Left ventricle myocardium inferior (tissue), 1 donor: Measurements from ENCODE around the gene POMGNT2. TPM values are rescaled to one million over a fixed set of nuclear protein-coding genes. Genes with fewer than 3 reads are reported as not detected.

ENCODE experiments used
- DNase-seq: peaks from one replicate; pipeline ENCODE4 v3.0.0-alpha.2; 2020
- H3K27ac ChIP-seq: fragments of 200-600 bp; replicated peaks from 2 replicates; pipeline ENCODE4 v1.8.0; 2021
- H3K27me3 ChIP-seq: fragments of 200-600 bp; 2 replicates; pipeline ENCODE4 v1.8.0; 2021; ENCODE audit warnings: low read depth
- H3K36me3 ChIP-seq: fragments of 200-600 bp; 2 replicates; pipeline ENCODE4 v1.8.0; 2021
- H3K4me1 ChIP-seq: fragments of 200-600 bp; 2 replicates; pipeline ENCODE4 v1.8.0; 2021
- H3K4me3 ChIP-seq: fragments of 200-600 bp; 2 replicates; pipeline ENCODE4 v1.8.0; 2021; ENCODE audit warnings: mild to moderate bottlenecking, moderate library complexity
- H3K9me3 ChIP-seq: fragments of 200-600 bp; replicated peaks from 2 replicates; pipeline ENCODE4 v1.8.0; 2021
- CTCF ChIP-seq: fragments of 200-600 bp; IDR thresholded peaks from 2 replicates; pipeline ENCODE4 v1.8.0; 2021; ENCODE audit warnings: antibody characterized with exemption, mild to moderate bottlenecking, borderline replicate concordance
- intact Hi-C: fragments of 100-400 bp; cut with micrococcal nuclease; formaldehyde crosslinking; loops from one replicate; pipeline ENCODE4 v1.11.0; 2022
- total RNA-seq: library from RNA; stranded (reverse); fragmentation: NEBNext Ultra II Directional; extraction: Animal tissue kit (Norgen Biotek cat#: 25700); gene quantifications from one replicate; pipeline ENCODE4 v1.2.1, GENCODE V29; 2021
- donor health status: DM: no; HTN: yes; CAD: no; lungs with severe emphysema.

POMGNT2 gene
- total RNA-seq, 1 donor from 2014 or later = 21.7 TPM

DNA sequence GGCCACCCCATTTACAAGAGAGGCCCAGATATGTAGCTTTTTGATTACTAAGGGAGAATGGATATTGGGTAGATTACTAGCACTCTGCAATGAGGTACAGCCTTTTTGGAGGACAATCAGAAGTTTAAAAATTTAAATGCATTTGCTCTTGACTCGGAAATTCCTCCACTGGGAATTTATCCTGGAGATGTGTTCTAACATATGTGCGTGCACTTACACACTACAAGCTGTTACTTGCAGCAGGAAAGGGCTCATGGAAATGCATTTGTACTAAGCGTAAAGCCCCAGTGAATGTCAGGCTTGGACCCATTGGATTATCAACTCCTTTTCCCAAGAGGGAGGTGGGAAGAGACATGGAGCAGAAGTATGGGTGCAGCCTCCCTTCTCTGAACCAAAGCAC lies 7.8 kb upstream of the POMGNT2 start:
- Histone ChIP-seq H3K36me3 (no peaks in the 10 kb centered on the region), H3K27ac (no peak overlapping the region), H3K4me3 (no peak overlapping the region), H3K4me1 (no peaks in the 10 kb centered on the region), H3K9me3 (no peaks in the 10 kb centered on the region), H3K27me3 (peaks cover 10% of the 10 kb centered on the region)
- DNase-seq = no peak
- intact Hi-C loops = no loop called here
- no peak for TF ChIP-seq CTCF

- Histone ChIP-seq H3K36me3 (no peaks in the 10 kb centered on the region), H3K27me3 (no peaks in the 10 kb centered on the region), H3K9me3 (no peaks in the 10 kb centered on the region), H3K4me1 (peaks cover 45% of the 10 kb centered on the region), H3K27ac (peak overlapping the region; percentile 62), H3K4me3 (peak overlapping the region; percentile 92)
- TF ChIP-seq CTCF = no peak
- DNase-seq = no peak
- intact Hi-C loops = no loop called here
These were observed 382 bp upstream of the POMGNT2 start for GRCh38 chr3:43106293-43106628.

- Histone ChIP-seq H3K27me3 (no peaks in the 10 kb centered on the region), H3K36me3 (no peaks in the 10 kb centered on the region), H3K9me3 (no peaks in the 10 kb centered on the region), H3K4me1 (peaks cover 45% of the 10 kb centered on the region), H3K4me3 (peak overlapping the region; percentile 92), H3K27ac (peak overlapping the region; percentile 62)
- no peak for TF ChIP-seq CTCF
- intact Hi-C loops = no loop called here
- DNase-seq = no peak
These were observed 951 bp downstream of the POMGNT2 start for GRCh38 chr3:43104660-43105595.

DNA sequence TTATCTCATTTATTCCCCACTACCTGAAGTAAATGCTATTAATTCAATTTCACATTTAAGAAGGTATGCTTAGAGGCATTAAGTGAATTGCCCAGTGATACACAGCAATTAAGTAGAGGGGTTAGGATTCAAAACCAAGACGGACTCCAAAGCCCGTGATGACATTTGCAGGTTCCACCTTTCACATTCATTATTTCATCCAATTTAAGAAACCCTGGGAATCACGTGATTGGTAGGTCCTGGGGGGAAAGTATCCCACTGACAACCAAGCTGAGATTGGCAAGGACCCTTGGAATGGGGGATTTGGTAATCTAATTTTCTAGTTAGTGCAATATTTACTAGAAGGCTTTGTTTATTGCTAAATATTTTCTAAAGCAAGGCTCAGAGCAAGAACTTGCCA lies 1.8 kb downstream of the POMGNT2 start:
- H3K36me3 ChIP-seq = no peaks in the 10 kb centered on the region
- no peak overlapping the region for H3K4me3 ChIP-seq
- H3K4me1 ChIP-seq = peaks cover 45% of the 10 kb centered on the region
- no peaks in the 10 kb centered on the region for H3K27me3 ChIP-seq
- H3K9me3 ChIP-seq = no peaks in the 10 kb centered on the region
- no peak for DNase-seq
- no peak overlapping the region for H3K27ac ChIP-seq
- TF ChIP-seq CTCF = no peak
- intact Hi-C loops = no loop called here

- no peaks in the 10 kb centered on the region for H3K36me3 ChIP-seq
- DNase-seq = no peak
- peak overlapping the region; percentile 42 for H3K27ac ChIP-seq
- H3K4me3 ChIP-seq = no peak overlapping the region
- intact Hi-C loops = no loop called here
- no peaks in the 10 kb centered on the region for H3K9me3 ChIP-seq
- no peak for TF ChIP-seq CTCF
- no peaks in the 10 kb centered on the region for H3K27me3 ChIP-seq
- peaks cover 45% of the 10 kb centered on the region for H3K4me1 ChIP-seq
These were observed 3.0 kb downstream of the POMGNT2 start for GRCh38 chr3:43102773-43103480.
